Stomach (tissue), 9 donors: ENCODE measurements around the gene KRTAP10-5. TPM values are rescaled to one million over a fixed set of nuclear protein-coding genes. Genes with fewer than 3 reads are reported as not detected.

ENCODE experiments used
- DNase-seq, 2 donors: peaks; one replicate each; pipeline versions ENCODE4 v3.0.0 to v3.0.0-alpha.2; 2013 to 2019
- H3K27ac ChIP-seq, 5 donors: fragments of 200-600 bp in 4 of 5; sonication (generic) in 4 of 5; one replicate each; pipeline ENCODE4 v1.5.1; 2013 to 2019; ENCODE audit warnings: mild to moderate bottlenecking in 1 of 5, moderate library complexity in 1 of 5
- H3K27me3 ChIP-seq, 3 donors: fragments of 200-600 bp; sonication (generic); one replicate each; pipeline ENCODE4 v1.5.1; 2017 to 2019; ENCODE audit warnings: mixed run types in 1 of 3
- H3K36me3 ChIP-seq, 4 donors: fragments of 200-600 bp; sonication (generic); 1 replicate in 3 of 4; 2 replicates in 1 of 4; pipeline ENCODE4 v1.5.1; 2016 to 2019
- H3K4me1 ChIP-seq, 4 donors: fragments of 200-600 bp; sonication (generic); one replicate each; pipeline ENCODE4 v1.5.1; 2016 to 2019
- H3K4me3 ChIP-seq, 4 donors: fragments of 200-600 bp; sonication (generic) in 3 of 4; one replicate each; pipeline ENCODE4 v1.5.1; 2016 to 2019; ENCODE audit warnings: mild to moderate bottlenecking in 1 of 4
- H3K9me3 ChIP-seq, 4 donors: fragments of 200-600 bp; sonication (generic); one replicate each; pipeline ENCODE4 v1.5.1; 2016 to 2019
- EP300 ChIP-seq: sonication (generic); formaldehyde crosslinking; IDR thresholded peaks from one replicate; pipeline ENCODE4 v1.6.1; 2017; ENCODE audit warnings: antibody characterized with exemption
- POLR2A ChIP-seq, 4 donors: fragments of 450-650 bp; IDR thresholded peaks; one replicate each; pipeline ENCODE4 v1.6.1; 2016; ENCODE audit warnings: antibody characterized with exemption in 4 of 4, control low read depth in 2 of 4, mild to moderate bottlenecking in 1 of 4, moderate library complexity in 1 of 4
- POLR2AphosphoS5 ChIP-seq, 3 donors: sonication (generic); formaldehyde crosslinking; IDR thresholded peaks; one replicate each; pipeline ENCODE4 v1.6.1; 2016; ENCODE audit warnings: antibody characterized with exemption in 3 of 3
- WGBS, 5 donors: extraction: QIAGEN DNeasy Blood & Tissue Kit in 3 of 5; methylation state at CpG; one replicate each; pipeline versions ENCODE4 v1.1.5 to v1.1.7; 2013 to 2018; 5-methylcytosine and 5-hydroxymethylcytosine counted together
- intact Hi-C: fragments of 100-400 bp; cut with DNase I; formaldehyde crosslinking; loops from one replicate; pipeline ENCODE4 v1.15.1; 2023; ENCODE audit warnings: low total_unique reads
- polyA plus RNA-seq, 3 donors: library from polyadenylated mRNA; stranded (reverse); fragments of 200-250 nt; gene quantifications; one replicate each; pipeline ENCODE4 v1.2.3, GENCODE V29; 2013
- total RNA-seq, 5 donors: library from RNA; depleted of rRNA; stranded (reverse); fragments of >200 nt; gene quantifications; one replicate each; pipeline versions ENCODE4 v1.1.0 to v1.2.3, GENCODE V29; 2014 to 2016
- TF ChIP-seq, protein P1 (sequence below), 7 experiments: fragments of 450-650 bp in 4 of 7; fragments of 200-600 bp in 3 of 7; sonication (generic) in 3 of 7; IDR thresholded peaks; one replicate each; pipeline ENCODE4 v1.5.1; 2016 to 2019; ENCODE audit warnings: antibody characterized with exemption in 7 of 7, control low read depth in 2 of 7, mild to moderate bottlenecking in 1 of 7
- donor health status: healthy with polysubstance abuse.
- donor health status: Bipolar disorder and iron deficiency.
- donor health status: healthy.

Gene KRTAP10-5
- total and polyA plus RNA-seq, 8 donors: 0.10 TPM; not detected in 7

DNA sequence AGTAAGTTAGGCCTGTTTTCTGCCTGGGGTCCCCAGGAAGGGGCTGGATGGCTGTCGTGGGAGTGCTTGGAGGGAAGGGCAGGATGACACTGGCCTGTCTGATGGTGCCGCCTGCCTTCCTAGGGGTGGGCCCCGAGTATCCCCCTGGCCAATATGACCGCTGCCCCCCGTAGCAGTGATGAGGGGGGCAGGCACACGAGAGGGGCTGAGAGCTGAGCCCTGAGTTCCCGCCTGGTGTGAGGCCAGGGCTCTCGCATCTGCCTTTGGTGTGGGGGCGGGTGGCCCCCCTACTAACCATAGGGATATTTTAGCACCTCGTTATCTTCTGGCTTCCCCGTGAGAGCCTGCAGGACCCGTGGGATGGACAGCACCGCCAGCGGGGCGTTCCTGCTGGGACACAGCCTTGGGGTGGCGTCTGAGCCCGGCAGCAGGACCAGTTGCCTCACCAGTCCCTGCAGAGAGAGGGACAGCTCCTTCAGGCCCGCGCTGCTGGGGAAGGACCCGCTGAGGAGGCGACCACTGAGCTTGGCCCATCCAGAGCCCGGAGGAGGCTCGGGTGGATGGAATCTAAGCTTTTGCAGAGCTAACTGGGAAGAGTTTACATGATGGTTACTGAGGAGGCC is 50.8 kb downstream of the KRTAP10-5 start:
- no peak overlapping the region for H3K27ac ChIP-seq
- H3K9me3 ChIP-seq: no peaks in the 10 kb centered on the region
- WGBS, 5 donors: 68 to 77% (median 75%) methylated on average over 21 to 23 of the region's 23 CpGs
- no peaks in the 10 kb centered on the region for H3K36me3 ChIP-seq
- intact Hi-C loops: no loop called here
- H3K27me3 ChIP-seq: peaks cover 0 to 56% (median 0%) of the 10 kb centered on the region in 3 donors
- DNase-seq: no peak
- no peaks in the 10 kb centered on the region for H3K4me1 ChIP-seq
- H3K4me3 ChIP-seq: no peak overlapping the region
- TF ChIP-seq POLR2AphosphoS5 (IDR thresholded peaks at IDR 0.05): no peak
- no peak for TF ChIP-seq POLR2A (IDR thresholded peaks at IDR 0.05)
- TF ChIP-seq, protein P1, sequence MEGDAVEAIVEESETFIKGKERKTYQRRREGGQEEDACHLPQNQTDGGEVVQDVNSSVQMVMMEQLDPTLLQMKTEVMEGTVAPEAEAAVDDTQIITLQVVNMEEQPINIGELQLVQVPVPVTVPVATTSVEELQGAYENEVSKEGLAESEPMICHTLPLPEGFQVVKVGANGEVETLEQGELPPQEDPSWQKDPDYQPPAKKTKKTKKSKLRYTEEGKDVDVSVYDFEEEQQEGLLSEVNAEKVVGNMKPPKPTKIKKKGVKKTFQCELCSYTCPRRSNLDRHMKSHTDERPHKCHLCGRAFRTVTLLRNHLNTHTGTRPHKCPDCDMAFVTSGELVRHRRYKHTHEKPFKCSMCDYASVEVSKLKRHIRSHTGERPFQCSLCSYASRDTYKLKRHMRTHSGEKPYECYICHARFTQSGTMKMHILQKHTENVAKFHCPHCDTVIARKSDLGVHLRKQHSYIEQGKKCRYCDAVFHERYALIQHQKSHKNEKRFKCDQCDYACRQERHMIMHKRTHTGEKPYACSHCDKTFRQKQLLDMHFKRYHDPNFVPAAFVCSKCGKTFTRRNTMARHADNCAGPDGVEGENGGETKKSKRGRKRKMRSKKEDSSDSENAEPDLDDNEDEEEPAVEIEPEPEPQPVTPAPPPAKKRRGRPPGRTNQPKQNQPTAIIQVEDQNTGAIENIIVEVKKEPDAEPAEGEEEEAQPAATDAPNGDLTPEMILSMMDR (IDR thresholded peaks at IDR 0.05): no peak
- no peak for TF ChIP-seq EP300

Other genes starting within 250 kb of the KRTAP10-5 start
- 100 to 1,000 TPM in 1 of 5 donors, 10 to 100 TPM in 4; 21.1 to 118 (median 32.2) TPM for gene CFAP410, start 241.2 kb downstream of the KRTAP10-5 start, total RNA-seq
- 10 to 100 TPM; 30.2 to 43.1 (median 39.0) TPM for gene CFAP410, start 241.2 kb downstream of the KRTAP10-5 start, polyA plus RNA-seq
- gene TRPM2, start 227.0 kb downstream of the KRTAP10-5 start, total RNA-seq: 10 to 100 TPM in 1 of 5 donors, 1 to 10 TPM in 4; 1.3 to 10.3 (median 3.5) TPM
- gene TRPM2, start 227.0 kb downstream of the KRTAP10-5 start, polyA plus RNA-seq: 1 to 10 TPM; 1.9 to 2.7 (median 1.9) TPM
- gene LRRC3, start 125.1 kb downstream of the KRTAP10-5 start, total RNA-seq: 1 to 10 TPM; 1.2 to 8.0 (median 5.5) TPM
- 1 to 10 TPM in 2 of 3 donors, under 1 TPM in 1; 0.76 to 1.3 (median 1.3) TPM for gene LRRC3, start 125.1 kb downstream of the KRTAP10-5 start, polyA plus RNA-seq
- gene KRTAP10-1, start 40.4 kb downstream of the KRTAP10-5 start, total RNA-seq: not detected
- gene KRTAP10-1, start 40.4 kb downstream of the KRTAP10-5 start, polyA plus RNA-seq: not detected
- gene KRTAP10-2, start 29.1 kb downstream of the KRTAP10-5 start, total RNA-seq: not detected
- gene KRTAP10-2, start 29.1 kb downstream of the KRTAP10-5 start, polyA plus RNA-seq: not detected
- gene KRTAP10-3, start 21.8 kb downstream of the KRTAP10-5 start, total RNA-seq: not detected
- gene KRTAP10-3, start 21.8 kb downstream of the KRTAP10-5 start, polyA plus RNA-seq: not detected
- not detected for gene KRTAP10-4, start 6.9 kb downstream of the KRTAP10-5 start, total RNA-seq
- not detected for gene KRTAP10-4, start 6.9 kb downstream of the KRTAP10-5 start, polyA plus RNA-seq
- not detected for gene KRTAP10-6, start 11.9 kb upstream of the KRTAP10-5 start, total RNA-seq
- not detected for gene KRTAP10-6, start 11.9 kb upstream of the KRTAP10-5 start, polyA plus RNA-seq
- gene KRTAP10-7, start 20.0 kb upstream of the KRTAP10-5 start, total RNA-seq: not detected
- gene KRTAP10-7, start 20.0 kb upstream of the KRTAP10-5 start, polyA plus RNA-seq: not detected
- not detected for gene KRTAP10-8, start 31.5 kb upstream of the KRTAP10-5 start, total RNA-seq
- not detected for gene KRTAP10-8, start 31.5 kb upstream of the KRTAP10-5 start, polyA plus RNA-seq
- gene KRTAP10-9, start 46.5 kb upstream of the KRTAP10-5 start, total RNA-seq: not detected
- not detected for gene KRTAP10-9, start 46.5 kb upstream of the KRTAP10-5 start, polyA plus RNA-seq
- gene KRTAP10-10, start 56.8 kb upstream of the KRTAP10-5 start, total RNA-seq: not detected
- gene KRTAP10-10, start 56.8 kb upstream of the KRTAP10-5 start, polyA plus RNA-seq: not detected
- gene KRTAP10-11, start 65.8 kb upstream of the KRTAP10-5 start, total RNA-seq: not detected
- gene KRTAP10-11, start 65.8 kb upstream of the KRTAP10-5 start, polyA plus RNA-seq: not detected
- not detected for gene KRTAP12-4, start 74.1 kb upstream of the KRTAP10-5 start, total RNA-seq
- not detected for gene KRTAP12-4, start 74.1 kb upstream of the KRTAP10-5 start, polyA plus RNA-seq
- not detected for gene KRTAP12-3, start 77.3 kb upstream of the KRTAP10-5 start, total RNA-seq
- not detected for gene KRTAP12-3, start 77.3 kb upstream of the KRTAP10-5 start, polyA plus RNA-seq
- gene KRTAP12-2, start 86.3 kb upstream of the KRTAP10-5 start, total RNA-seq: not detected
- gene KRTAP12-2, start 86.3 kb upstream of the KRTAP10-5 start, polyA plus RNA-seq: not detected
- gene KRTAP12-1, start 101.6 kb upstream of the KRTAP10-5 start, total RNA-seq: 1 to 10 TPM in 1 of 5 donors, not detected in 4; 2.0 TPM
- gene KRTAP12-1, start 101.6 kb upstream of the KRTAP10-5 start, polyA plus RNA-seq: not detected
- not detected for gene KRTAP10-12, start 116.6 kb upstream of the KRTAP10-5 start, total RNA-seq
- gene KRTAP10-12, start 116.6 kb upstream of the KRTAP10-5 start, polyA plus RNA-seq: not detected
- under 1 TPM in 2 of 5 donors, not detected in 3; 0.18 to 0.29 TPM for gene TSPEAR, start 131.0 kb upstream of the KRTAP10-5 start, total RNA-seq
- gene TSPEAR, start 131.0 kb upstream of the KRTAP10-5 start, polyA plus RNA-seq: under 1 TPM in 2 of 3 donors, not detected in 1; 0.05 to 0.06 TPM
- gene UBE2G2, start 221.2 kb upstream of the KRTAP10-5 start, total RNA-seq: 100 to 1,000 TPM in 1 of 5 donors, 10 to 100 TPM in 4; 56.5 to 116 (median 78.2) TPM
- 10 to 100 TPM; 30.6 to 33.7 (median 32.7) TPM for gene UBE2G2, start 221.2 kb upstream of the KRTAP10-5 start, polyA plus RNA-seq
- gene SUMO3, start 237.5 kb upstream of the KRTAP10-5 start, total RNA-seq: 10 to 100 TPM; 29.5 to 80.1 (median 42.0) TPM
- gene SUMO3, start 237.5 kb upstream of the KRTAP10-5 start, polyA plus RNA-seq: 10 to 100 TPM; 36.4 to 95.9 (median 78.1) TPM